ENCODE results near the gene VAT1.
A peak's percentile ranks its signal among the peaks of the same experiment; 100 is the strongest.

- TF ChIP-seq EP300 (IDR thresholded peaks at IDR 0.05) = peak; percentile 12 to 83
- TF ChIP-seq, protein P1, sequence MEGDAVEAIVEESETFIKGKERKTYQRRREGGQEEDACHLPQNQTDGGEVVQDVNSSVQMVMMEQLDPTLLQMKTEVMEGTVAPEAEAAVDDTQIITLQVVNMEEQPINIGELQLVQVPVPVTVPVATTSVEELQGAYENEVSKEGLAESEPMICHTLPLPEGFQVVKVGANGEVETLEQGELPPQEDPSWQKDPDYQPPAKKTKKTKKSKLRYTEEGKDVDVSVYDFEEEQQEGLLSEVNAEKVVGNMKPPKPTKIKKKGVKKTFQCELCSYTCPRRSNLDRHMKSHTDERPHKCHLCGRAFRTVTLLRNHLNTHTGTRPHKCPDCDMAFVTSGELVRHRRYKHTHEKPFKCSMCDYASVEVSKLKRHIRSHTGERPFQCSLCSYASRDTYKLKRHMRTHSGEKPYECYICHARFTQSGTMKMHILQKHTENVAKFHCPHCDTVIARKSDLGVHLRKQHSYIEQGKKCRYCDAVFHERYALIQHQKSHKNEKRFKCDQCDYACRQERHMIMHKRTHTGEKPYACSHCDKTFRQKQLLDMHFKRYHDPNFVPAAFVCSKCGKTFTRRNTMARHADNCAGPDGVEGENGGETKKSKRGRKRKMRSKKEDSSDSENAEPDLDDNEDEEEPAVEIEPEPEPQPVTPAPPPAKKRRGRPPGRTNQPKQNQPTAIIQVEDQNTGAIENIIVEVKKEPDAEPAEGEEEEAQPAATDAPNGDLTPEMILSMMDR (IDR thresholded peaks at IDR 0.05) = peak in 1 of 5 experiments; percentile 8
These were observed 1.1 kb downstream of the VAT1 start for GRCh38 chr17:43020789-43021740.

Measured in tibial nerve (tissue), 4 donors.